ENCODE results near the gene SLC35G1.

Gene SLC35G1

DNA sequence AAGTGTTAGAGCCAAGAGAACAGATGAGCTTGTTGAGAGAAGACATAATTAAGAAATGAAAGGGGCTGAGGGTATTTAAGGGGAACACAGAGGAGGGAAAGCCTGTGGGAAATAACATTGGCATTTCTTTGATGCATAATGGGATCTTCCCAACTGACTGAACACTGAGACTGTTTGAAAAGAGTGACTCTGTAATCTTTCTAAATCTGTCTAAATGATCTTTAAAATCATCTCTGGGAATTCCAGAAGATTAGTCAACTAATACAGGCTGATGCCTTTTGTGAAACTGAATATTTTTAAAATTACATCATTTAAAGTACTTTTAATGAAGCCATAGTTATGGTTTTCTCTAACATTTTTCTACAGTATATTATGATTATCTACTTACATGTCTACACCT lies 17.4 kb upstream of the SLC35G1 start:
- no peak for DNase-seq (ENCODE audit: low spot score)

DNA sequence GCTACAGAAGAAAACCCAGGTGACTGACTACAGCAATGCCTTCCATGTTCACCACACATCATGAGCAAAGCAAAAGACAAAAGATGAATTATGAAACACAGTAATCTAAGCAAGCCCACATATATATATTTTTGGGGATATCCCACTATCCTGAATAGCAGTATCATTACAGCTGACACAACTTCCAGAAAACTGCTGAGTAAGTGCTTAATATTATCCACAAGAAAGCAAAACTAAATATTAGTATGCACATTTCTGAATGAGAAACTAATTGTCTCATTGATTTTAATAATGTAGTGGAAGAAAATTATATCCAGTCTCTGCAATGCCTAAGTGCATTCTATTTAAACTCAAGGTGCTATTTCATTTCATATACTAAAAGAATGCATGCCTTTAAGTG lies 14.5 kb upstream of the SLC35G1 start:
- DNase-seq (ENCODE audit: low spot score), result no peak

DNA sequence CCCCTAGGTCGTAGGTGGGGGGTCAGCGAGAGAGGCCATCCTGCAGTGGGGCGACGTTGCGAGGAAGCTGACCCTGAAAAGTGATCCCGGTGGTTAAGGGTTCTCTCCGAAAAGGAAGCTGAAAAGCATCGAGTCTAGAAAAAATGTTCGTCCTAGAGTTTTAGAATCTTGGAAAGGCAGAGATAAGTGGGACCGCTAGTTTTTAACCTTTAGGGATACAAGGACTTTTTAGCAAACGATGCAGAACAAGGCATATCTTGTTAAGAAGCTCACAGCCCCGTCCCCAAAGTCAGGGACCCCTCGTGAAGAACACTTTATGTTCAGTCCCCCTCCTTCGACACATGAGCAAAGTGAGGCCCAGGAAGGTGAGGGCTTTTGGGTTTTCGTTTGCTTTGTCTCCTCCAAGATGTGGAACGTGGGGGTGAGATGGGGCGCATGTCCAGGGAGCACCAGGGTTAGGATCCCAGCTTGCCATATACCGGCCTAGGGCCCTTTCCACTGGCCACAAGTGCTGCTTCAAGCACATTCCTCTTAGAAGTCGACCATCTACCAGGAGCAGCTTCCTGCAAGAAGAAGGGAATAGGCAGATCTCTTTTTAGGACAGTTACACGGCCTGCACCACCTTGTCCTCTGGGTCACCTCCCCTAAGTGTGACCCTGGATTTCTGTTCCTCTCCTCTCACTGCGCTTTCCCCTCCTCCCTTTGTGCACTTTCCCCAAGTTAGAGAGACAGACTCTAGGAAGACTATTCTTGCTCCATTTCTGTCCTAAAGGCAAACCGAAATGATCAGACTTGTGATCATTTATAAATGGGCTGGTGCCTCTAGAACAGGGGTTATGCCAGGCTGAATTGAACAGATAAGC lies 969 bp downstream of the SLC35G1 start:
- DNase-seq (ENCODE audit: low spot score), result peak; percentile 3

DNA sequence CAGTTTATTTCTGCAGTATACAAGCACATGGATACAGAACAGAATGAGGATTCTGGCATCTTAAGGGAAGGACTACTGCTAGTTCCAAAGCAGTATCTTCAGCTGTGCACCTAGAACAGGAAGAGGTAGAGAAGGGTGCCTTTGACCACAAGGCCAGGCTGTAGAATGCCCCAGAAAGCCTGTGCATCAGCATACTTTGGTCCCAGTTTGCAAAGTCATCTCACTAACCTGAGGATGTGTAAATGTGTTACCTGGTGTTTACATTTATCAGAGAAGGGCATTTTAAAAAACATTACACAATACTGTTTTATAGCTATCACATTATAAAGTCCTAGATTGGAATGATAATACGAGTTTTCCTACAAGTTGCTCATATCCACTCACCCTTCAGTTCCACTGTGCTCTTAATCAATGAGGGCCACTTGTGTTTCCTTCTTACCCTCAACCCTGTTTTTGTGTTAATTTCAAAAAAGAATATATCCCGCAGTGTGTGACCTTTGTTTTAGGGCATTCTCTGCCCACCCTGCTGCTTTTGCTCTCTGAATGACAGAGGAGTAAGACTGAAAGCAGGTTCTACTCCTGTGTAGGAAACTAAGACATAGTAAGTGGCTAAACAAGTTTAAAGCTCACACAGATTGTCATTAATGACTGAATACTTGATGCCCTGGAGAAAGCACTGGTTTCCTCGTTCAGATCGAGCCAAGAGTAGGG lies 3.4 kb downstream of the SLC35G1 start:
- DNase-seq (ENCODE audit: low spot score), result no peak

DNA sequence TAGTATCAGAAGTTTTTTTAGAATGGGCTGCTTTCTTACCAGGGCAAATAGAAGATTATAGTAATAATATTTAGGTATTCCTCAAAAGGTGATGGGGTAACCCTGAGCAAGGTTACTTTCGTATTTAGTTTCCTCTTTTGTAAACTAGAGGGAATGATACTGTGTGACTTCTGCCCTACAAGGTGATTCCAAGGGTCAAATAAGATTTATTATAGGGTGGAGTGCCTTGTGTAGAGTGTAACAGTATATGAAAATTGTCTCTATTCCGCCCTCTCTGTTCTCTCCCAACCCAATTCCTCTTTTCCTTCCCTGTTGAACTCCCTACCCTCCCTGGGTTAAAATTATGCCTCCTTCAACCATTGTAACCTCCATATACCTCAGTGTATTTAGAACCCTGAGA lies 5.3 kb downstream of the SLC35G1 start:
- no peak for DNase-seq (ENCODE audit: low spot score)

DNA sequence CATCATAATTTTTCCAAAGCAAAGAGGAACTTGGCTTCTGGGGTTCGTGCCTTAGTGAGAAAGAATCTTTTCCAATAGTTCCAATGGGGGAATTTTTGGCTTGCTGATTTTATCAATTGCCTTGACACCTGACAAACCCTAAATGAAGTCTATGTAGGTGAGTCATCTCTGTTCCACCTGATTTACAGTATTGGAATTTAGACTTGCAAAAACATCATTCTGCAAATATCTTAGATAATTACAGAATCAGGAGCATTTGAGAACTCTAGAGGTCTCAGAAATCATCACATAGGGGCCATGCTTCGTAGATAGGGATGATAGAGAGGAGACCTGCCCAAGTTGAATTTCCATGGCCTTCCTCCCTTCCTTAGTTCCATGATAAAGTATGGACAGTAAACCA lies 9.3 kb downstream of the SLC35G1 start:
- DNase-seq (ENCODE audit: low spot score), result no peak

DNA sequence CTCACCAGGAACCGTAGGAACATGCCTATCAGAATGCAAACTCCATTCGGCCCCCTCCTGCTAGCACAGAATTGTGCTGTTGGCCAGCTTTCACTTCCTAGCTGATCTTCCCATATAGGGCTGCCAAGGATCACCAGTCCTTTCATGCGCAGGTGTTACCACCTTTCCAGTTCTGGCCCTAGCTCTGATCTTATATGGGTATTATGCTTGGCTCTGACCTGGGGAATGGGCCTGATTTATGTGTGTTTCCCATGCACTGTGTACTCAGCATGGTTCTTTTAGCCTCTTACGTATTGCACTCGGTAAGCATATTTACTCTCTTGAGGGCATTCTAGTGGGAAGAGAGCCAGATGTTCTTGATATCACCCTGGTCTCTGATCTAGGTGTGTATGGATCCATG lies 11.1 kb downstream of the SLC35G1 start:
- DNase-seq (ENCODE audit: low spot score), result no peak

DNA sequence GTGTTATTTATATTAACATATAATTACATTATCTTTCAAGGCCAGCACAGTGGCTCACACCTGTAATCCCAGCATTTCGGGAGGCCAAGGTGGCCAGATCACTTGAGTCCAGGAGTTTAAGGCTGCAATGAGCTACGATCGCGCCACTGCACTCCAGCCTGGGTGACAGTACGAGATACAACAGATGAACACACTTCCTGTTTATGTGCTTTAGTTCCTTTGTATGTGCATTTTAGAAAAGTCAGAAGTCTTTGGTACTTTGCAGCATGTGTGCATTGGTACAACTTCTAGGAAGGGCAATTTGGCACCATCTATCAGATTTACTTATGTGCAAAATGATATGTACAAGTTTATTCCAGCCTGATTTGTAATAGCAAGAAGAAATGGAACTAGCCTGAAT lies 13.3 kb downstream of the SLC35G1 start:
- DNase-seq (ENCODE audit: low spot score), result no peak

DNA sequence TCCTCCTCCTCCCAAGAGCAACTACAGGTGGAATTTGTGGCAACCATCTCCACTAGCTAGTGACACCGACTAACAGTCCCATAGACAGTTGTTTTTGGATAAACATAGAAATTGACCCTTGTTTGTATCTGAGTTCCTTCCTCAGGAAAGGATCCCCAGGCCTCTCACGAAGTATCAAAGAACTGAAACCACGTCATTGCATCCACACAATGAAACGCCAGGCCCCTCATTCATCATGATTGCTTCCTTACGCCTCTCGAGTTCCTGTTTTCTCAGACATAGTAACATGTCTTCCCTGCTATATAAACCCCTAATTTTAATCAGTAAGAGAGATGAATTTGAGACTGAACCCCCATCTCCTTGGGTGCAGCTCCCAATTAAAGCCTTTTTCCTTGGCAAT lies 18.1 kb downstream of the SLC35G1 start:
- no peak for DNase-seq (ENCODE audit: low spot score)

DNA sequence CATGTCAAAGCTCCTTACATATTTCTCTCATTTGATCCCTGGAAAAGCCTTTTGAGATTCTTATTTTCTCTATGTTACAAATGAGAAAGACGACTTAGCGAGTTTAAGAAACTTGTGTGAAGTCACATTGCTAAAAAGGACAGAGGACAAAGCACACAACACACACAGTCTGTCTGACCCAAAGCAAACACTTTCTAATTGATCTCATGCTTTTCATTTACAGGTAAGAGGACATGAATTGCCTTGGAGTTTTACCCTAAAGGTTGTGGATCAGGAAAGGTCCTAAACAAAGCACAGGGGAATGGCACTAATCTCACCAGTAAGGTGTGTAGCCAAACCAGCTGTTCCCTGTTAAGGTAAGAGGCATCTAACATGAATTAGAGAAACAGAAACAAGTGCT lies 18.7 kb downstream of the SLC35G1 start:
- no peak for DNase-seq (ENCODE audit: low spot score)

DNA sequence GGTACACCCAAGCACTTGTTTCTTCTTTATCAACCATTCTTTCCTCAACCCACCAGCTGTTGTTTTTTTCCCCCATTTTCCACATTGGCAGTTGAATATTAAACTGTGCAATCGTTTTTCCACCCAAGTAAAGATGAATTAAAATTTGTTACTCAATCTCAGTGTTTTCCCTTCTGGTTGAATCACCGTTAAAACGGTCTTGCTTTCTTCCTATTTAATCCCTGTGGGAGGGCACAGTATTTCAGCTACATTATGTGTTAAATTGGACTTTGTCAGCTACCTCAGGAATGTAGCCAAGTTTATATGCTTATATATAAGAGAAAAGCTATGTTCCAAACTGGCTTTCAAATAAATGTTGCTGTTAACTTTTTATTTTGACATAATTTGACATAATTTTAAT lies 19.9 kb downstream of the SLC35G1 start:
- no peak for DNase-seq (ENCODE audit: low spot score)

DNA sequence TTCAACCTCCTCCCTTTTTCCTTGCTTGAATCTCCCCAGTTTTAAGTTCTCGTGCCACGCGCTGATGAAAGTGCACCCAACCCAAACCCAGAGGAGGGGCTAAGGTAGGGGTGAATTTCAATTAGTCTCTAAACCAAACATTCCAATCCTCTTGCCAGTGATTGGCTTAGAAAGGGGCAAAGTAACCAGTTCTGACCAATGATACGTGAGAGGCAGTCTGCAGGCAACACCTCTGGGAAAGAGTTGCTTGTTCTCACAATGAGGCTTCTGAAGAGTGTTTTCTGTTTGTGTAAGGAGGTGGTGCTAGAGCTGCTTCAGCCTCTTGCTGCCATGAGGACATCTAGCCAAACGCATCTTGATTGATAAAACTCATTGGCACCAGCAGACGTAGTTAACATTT lies 21.8 kb downstream of the SLC35G1 start:
- DNase-seq (ENCODE audit: low spot score), result no peak

DNA sequence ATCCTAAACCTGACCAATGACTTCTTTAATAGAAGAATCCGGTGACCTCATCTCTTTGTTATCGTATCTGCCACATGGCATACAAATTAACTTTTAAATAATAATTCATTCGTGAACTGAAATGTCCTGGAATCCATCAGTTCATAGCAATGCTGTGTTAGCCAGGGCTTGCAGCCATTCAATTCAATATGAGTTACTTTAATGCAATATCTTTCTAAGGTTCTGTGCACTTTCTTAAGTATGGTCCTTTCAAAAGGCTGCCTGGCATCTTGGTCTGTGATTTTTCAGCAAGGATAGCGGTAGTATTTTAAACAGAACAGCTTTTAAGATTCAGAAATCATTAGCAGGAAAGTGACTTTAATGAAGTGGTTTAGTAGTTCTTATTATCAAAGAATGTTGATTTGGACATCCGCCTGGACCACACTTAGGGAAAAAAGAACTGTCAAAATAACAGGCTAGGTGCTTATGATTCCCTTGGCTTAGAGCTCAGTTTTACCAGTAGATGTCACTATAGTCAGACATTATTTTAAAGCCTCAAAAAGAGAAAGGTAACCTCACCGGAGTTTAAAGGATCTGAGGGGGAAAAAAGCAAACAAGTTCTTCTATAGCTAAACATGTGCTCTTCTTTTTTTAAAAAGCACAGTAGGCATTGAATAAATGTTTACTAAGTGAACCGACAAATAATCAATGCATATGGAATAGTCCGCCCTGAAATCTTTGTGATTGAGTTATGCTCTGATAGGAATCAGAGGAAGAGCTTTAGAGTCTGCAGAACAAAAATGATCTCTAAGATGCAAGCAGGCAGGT lies 22.7 kb downstream of the SLC35G1 start:
- DNase-seq (ENCODE audit: low spot score), result no peak

DNA sequence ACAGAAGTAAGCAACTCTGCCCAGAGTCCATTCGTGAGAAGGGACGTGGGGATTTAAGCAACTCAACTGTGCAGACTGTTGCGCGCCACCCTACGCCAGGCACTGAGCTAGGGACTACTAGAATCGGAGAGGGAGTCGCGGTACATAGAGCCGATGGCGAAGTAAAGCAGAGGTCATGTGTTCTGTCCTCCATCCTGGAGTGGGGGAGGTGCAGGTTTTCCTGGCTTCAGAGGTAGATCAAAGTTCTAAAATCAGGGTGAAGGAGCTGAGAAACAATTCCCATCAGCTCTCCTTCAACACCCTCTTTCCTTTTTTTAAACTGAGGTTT lies 23.2 kb downstream of the SLC35G1 start:
- DNase-seq (ENCODE audit: low spot score), result no peak

DNA sequence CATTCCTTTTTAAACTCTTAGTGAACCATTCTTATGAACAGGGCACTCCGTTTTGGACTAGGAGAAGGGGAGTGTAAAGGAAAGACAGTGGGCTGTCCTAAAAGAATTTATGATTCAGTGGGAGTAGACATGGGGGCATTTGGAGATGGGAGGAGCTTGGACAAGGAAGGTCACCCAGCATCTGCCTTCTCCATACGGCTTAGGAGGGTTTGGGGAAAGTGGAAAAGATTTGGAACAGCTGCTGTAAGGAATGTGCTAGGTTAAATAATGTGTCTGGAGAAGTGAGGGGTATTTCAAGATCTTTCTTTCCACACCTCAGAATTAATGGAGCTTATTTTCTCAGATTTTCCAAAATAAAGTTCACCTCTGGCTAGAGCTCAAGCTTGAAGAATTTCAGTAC lies 24.0 kb downstream of the SLC35G1 start:
- DNase-seq (ENCODE audit: low spot score), result no peak

DNA sequence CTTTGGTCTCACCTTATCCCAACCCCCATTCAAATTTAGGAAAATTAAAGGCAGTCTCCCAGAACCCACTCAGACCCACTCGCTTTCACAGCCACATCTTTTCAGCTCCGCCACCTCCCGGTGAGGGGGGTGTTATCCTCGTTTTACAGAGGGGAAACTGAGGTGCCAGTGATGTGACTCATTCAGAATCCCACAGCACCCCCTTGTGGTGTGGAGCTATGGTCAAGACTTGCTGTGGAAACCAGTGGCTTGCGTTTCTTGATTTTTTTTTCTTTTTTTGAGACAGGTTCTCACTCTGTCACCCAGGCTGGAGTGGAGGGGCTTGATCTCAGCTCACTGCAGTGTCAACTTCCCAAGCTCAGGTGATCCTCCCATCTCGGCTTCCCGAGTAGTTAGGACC lies 27.6 kb downstream of the SLC35G1 start:
- DNase-seq (ENCODE audit: low spot score), result no peak

DNA sequence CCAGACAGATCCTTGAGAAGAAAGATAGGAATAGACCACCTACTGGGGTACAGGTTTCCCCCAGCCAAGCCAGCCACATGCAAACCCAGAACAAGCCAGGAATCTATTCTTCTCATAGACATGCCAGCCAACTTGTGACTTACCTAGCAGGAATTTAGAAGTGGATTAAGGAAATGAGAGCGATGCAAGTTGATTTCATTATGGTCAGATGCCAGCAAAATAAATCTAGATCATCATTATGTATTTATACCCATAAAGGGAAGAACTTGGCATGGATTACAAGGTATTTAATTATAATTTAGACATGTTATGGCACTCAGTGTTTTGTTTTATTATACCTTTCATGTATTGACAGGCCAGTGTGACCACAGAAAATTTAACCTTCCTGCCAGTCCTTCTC lies 32.8 kb downstream of the SLC35G1 start:
- no peak for DNase-seq (ENCODE audit: low spot score)

DNA sequence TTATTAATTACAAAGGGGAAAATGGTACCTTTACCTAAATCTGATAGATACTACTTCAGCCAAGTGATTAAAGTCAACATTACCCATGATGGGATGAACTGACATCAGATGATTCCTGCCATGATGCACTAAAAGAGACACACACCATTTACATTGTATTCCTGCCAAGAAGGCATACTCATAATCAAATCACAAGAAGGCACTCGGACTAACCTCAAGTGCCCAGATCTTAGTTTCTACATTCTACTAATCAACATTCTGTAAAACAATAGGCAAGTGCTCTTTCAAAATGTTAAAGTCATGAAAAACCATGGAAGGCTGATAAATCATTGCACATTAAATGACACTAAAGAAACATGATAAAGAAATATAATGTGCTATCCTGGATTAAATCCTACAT lies 44.4 kb downstream of the SLC35G1 start:
- no peak for DNase-seq (ENCODE audit: low spot score)

DNA sequence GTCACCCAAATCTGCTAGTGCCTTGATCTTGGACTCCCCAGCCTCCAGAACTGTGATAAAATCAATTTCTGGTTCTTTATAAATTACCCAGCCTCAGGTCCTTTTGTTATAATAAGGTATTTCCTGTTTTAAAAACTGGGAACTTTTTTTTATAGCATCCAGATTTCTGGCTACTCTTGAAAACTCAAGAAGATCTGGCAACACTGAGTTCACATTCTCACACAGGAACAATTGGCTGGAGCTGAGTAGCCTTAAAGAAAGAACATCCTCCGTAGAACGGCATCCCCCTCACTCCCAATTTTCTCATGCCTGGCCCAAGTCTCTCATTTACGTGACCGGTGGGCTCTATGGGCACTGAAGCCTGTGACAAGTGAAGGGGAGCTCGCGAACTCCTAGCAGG lies 47.1 kb downstream of the SLC35G1 start:
- no peak for DNase-seq (ENCODE audit: low spot score)

DNA sequence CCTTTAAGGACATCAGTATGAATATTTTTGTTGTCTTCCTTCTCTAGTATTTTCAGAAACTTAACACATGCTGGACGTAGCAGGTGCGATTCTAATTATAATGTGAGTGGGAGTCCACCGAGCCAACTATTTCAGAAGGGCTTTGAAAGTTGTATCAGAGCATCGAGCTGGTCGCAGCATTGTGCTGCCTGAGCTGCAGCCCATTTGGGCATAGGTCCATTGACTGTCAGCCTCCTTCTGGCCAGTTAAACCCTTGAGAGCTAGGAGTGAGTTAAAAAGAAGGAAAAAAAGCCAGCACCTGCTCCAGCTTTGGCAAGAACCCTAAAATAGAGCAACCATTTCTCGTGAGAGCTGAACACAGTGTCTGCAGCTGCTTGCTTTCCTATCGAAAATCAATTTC lies 47.8 kb downstream of the SLC35G1 start:
- DNase-seq (ENCODE audit: low spot score), result no peak

DNA sequence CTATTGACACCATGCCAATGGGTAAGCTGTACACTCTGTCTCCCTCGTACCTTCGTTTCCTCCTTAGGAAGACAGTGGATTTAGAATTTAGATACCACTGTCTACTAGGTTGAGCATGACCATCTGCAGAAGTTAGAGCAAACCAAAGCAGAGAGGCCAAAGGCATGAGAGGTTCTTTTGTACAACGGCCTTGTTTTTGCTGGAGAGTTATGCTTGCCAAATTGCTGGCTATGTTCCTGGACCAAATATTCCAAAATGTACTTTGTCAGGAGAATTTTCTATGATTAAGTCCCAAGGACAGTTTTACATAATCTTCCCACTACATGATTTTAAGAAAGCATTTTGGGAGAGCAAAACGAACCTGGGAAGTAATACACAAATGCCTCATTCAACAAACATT lies 52.0 kb downstream of the SLC35G1 start:
- DNase-seq (ENCODE audit: low spot score), result no peak

DNA sequence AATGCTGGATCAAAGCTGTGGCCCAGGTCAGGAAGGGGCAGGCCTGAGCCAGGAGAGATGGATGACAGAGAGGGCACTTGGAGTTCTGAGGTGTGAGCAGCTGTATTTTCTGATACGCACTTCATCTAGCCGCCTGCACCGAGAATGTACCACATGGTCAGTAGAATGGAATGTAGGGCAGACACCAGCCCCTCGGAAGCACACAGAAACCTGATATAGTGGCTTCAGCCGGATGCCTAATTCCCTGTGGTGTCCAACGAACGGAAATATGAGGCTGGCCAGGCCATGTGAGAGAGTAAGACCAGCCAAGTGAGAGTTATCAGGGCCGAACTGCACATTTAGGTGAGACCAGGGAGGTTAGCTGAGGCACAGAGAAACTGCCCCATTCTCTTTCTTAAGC lies 53.3 kb downstream of the SLC35G1 start:
- DNase-seq (ENCODE audit: low spot score), result no peak

DNA sequence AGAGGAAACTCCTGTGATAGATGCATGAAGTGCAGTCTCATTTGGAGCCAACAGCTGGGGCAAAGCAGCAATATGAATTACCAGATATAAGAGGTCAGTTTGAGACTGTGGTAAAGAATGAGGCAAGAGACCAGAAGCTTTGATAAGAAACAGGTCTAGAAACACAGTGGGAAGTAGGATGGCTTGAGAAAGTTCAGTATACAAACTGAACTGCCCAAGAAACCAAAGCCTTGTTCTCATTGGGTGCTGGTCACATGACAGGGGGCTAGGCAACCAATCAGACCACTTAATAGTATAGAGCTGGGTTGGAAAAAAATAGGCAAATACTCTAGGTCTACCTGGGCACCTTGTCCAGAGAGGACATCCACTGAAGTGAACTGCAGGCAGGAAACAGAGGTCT lies 53.7 kb downstream of the SLC35G1 start:
- DNase-seq (ENCODE audit: low spot score), result no peak
